ENCODE data around the gene GRAP2.
"Not testable (repeated sequence)": the region's sequence is repeated elsewhere in the genome, so short reads cannot be mapped to it uniquely, and the experiment has no call there.

GRAP2 gene

GRCh38 chr22:39970742-39971141, 69.9 kb downstream of the GRAP2 start:
- no peak for DNase-seq

GRCh38 chr22:39972641-39973040, 71.8 kb downstream of the GRAP2 start:
- DNase-seq = no peak

- no peak for DNase-seq
Observed at GRCh38 chr22:39973656-39974055, 72.8 kb downstream of the GRAP2 start.

GRCh38 chr22:39974065-39974464, 73.2 kb downstream of the GRAP2 start:
- DNase-seq = no peak

- DNase-seq = no peak
Observed at GRCh38 chr22:39979048-39979447, 78.2 kb downstream of the GRAP2 start.

GRCh38 chr22:39979458-39979857, 78.6 kb downstream of the GRAP2 start:
- no peak for DNase-seq

GRCh38 chr22:39980596-39980995, 79.7 kb downstream of the GRAP2 start:
- DNase-seq = no peak

GRCh38 chr22:39983346-39983745, 82.5 kb downstream of the GRAP2 start:
- no peak for DNase-seq

- no peak for DNase-seq
Observed at GRCh38 chr22:39984006-39984405, 83.1 kb downstream of the GRAP2 start.

GRCh38 chr22:39984746-39985145, 83.9 kb downstream of the GRAP2 start:
- no peak for DNase-seq

- no peak for DNase-seq
Observed at GRCh38 chr22:39985383-39986035, 84.6 kb downstream of the GRAP2 start.

- DNase-seq = no peak
Observed at GRCh38 chr22:39988386-39989114, 87.7 kb downstream of the GRAP2 start.

- DNase-seq = no peak
Observed at GRCh38 chr22:39989633-39990032, 88.7 kb downstream of the GRAP2 start.

GRCh38 chr22:39990686-39991085, 89.8 kb downstream of the GRAP2 start:
- no peak for DNase-seq

- DNase-seq = no peak
Observed at GRCh38 chr22:39991159-39991860, 90.4 kb downstream of the GRAP2 start.

GRCh38 chr22:39992088-39992826, 91.4 kb downstream of the GRAP2 start:
- DNase-seq = no peak

GRCh38 chr22:39992894-39993293, 92.0 kb downstream of the GRAP2 start:
- not testable (repeated sequence) for DNase-seq

- no peak for DNase-seq
Observed at GRCh38 chr22:39994041-39994565, 93.2 kb downstream of the GRAP2 start.

GRCh38 chr22:39994566-39995392, 93.9 kb downstream of the GRAP2 start, which contains the start of gene FAM83F:
Gene FAM83F, plus strand, starts transcription at chr22:39994954. Its CDS starts 89 bp downstream, at chr22:39995043.
- DNase-seq = no peak

- DNase-seq = no peak
Observed at GRCh38 chr22:39995393-39996252, 94.7 kb downstream of the GRAP2 start.

GRCh38 chr22:39996732-39997131, 95.8 kb downstream of the GRAP2 start:
- DNase-seq = no peak

Data from left hindlimb (tissue), 1 donor.